Thoracic aorta (tissue), 2 donors: Measurements from ENCODE around the gene C11orf58. TPM values are rescaled to one million over a fixed set of nuclear protein-coding genes. Genes with fewer than 3 reads are reported as not detected.

ENCODE experiments used
- ATAC-seq: fragments of 150-250 bp; one replicate; pipeline ENCODE4 v1.8.0; 2017; ENCODE audit warnings: low read depth; ENCODE audit not compliant: insufficient number of reproducible peaks, low FRiP score
- DNase-seq: peaks from one replicate; pipeline ENCODE4 v3.0.0-alpha.2; 2020; ENCODE audit warnings: low spot score
- H3K27ac ChIP-seq, 2 donors: fragments of 200-600 bp; sonication (generic); 1 replicate in 1 of 2; 2 replicates in 1 of 2; pipeline ENCODE4 v1.5.1; 2016; ENCODE audit warnings: mild to moderate bottlenecking in 2 of 2, moderate library complexity in 2 of 2
- H3K27me3 ChIP-seq: fragments of 200-600 bp; sonication (generic); replicated peaks from 2 replicates; pipeline ENCODE4 v1.6.0; 2016; ENCODE audit warnings: mild to moderate bottlenecking; ENCODE audit not compliant: insufficient read depth
- H3K36me3 ChIP-seq: fragments of 200-600 bp; sonication (generic); one replicate; pipeline ENCODE4 v1.5.1; 2016
- H3K4me1 ChIP-seq, 2 donors: fragments of 200-600 bp; sonication (generic); 1 replicate in 1 of 2; 2 replicates in 1 of 2; pipeline versions ENCODE4 v1.5.1 to v1.6.0; 2016; ENCODE audit warnings: low read depth in 2 of 2, mild to moderate bottlenecking in 1 of 2; ENCODE audit not compliant: control insufficient read depth in 1 of 2
- H3K4me3 ChIP-seq: fragments of 200-600 bp; sonication (generic); 2 replicates; pipeline ENCODE4 v1.5.1; 2016; ENCODE audit warnings: mild to moderate bottlenecking
- H3K9me3 ChIP-seq: fragments of 200-600 bp; sonication (generic); 2 replicates; pipeline ENCODE4 v1.5.1; 2016
- CTCF ChIP-seq: fragments of 200-600 bp; sonication (generic); IDR thresholded peaks from one replicate; pipeline ENCODE4 v1.5.1; 2019; ENCODE audit warnings: antibody characterized with exemption
- total RNA-seq, 2 donors: library from RNA; depleted of rRNA; stranded (reverse); fragments of >200 nt; gene quantifications; one replicate each; pipeline versions ENCODE4 v1.1.0 to v1.2.3, GENCODE V29; 2016

C11orf58 gene
- total RNA-seq, 2 donors from 2014 or later, result 104 to 161 TPM

GRCh38 chr11:16785520-16786128, 47.2 kb downstream of the C11orf58 start:
- no peaks in the 10 kb centered on the region for H3K9me3 ChIP-seq
- H3K27me3 ChIP-seq, result no peaks in the 10 kb centered on the region
- no peaks in the 10 kb centered on the region for H3K36me3 ChIP-seq
- no peak for DNase-seq
- peak; percentile 83 for TF ChIP-seq CTCF
- H3K27ac ChIP-seq, result no peak overlapping the region
- ATAC-seq, result no peak
- peaks cover 6 to 11% of the 10 kb centered on the region in 2 donors for H3K4me1 ChIP-seq
- no peak overlapping the region for H3K4me3 ChIP-seq

- Histone ChIP-seq H3K27ac (no peak overlapping the region), H3K4me1 (peaks cover 10 to 16% of the 10 kb centered on the region in 2 donors), H3K27me3 (no peaks in the 10 kb centered on the region), H3K9me3 (no peaks in the 10 kb centered on the region), H3K36me3 (no peaks in the 10 kb centered on the region), H3K4me3 (no peak overlapping the region)
- TF ChIP-seq CTCF, result no peak
- no peak for DNase-seq
- ATAC-seq, result no peak
Measured at GRCh38 chr11:16786131-16786530, 47.7 kb downstream of the C11orf58 start.

GRCh38 chr11:16787035-16787742, 48.7 kb downstream of the C11orf58 start:
- H3K4me1 ChIP-seq, result peaks cover 18 to 25% of the 10 kb centered on the region in 2 donors
- TF ChIP-seq CTCF, result no peak
- H3K9me3 ChIP-seq, result no peaks in the 10 kb centered on the region
- ATAC-seq, result no peak
- H3K4me3 ChIP-seq, result no peak overlapping the region
- no peaks in the 10 kb centered on the region for H3K27me3 ChIP-seq
- peak overlapping the region in 1 of 2 donors; percentile 44 for H3K27ac ChIP-seq
- no peak for DNase-seq
- no peaks in the 10 kb centered on the region for H3K36me3 ChIP-seq

- no peak for DNase-seq
- H3K4me3 ChIP-seq, result no peak overlapping the region
- peaks cover 30 to 37% of the 10 kb centered on the region in 2 donors for H3K4me1 ChIP-seq
Measured at GRCh38 chr11:16788141-16789062, 50.0 kb downstream of the C11orf58 start.

More at GRCh38 chr11:16788141-16789062, 50.0 kb downstream of the C11orf58 start:
- ATAC-seq, result no peak
- Histone ChIP-seq H3K36me3 (no peaks in the 10 kb centered on the region), H3K27me3 (no peaks in the 10 kb centered on the region), H3K9me3 (no peaks in the 10 kb centered on the region), H3K27ac (peak overlapping the region in 1 of 2 donors; percentile 44)
- TF ChIP-seq CTCF, result peak; percentile 96
